Gastrocnemius medialis (tissue), 4 donors: ENCODE measurements around the gene FBXO2. TPM values are rescaled to one million over a fixed set of nuclear protein-coding genes. Genes with fewer than 3 reads are reported as not detected.

Source experiments
- ATAC-seq, 2 donors: fragments of 150-250 bp; one replicate each; pipeline ENCODE4 v1.9.1; 2016
- DNase-seq, 2 donors: peaks; one replicate each; pipeline ENCODE4 v3.0.0-alpha.2; 2019
- H3K27ac ChIP-seq, 4 donors: fragments of 200-600 bp; sonication (generic); 1 replicate in 1 of 4; 2 replicates in 3 of 4; pipeline ENCODE4 v1.5.1; 2016 to 2018; ENCODE audit warnings: mild to moderate bottlenecking in 2 of 4, moderate library complexity in 1 of 4
- H3K27me3 ChIP-seq, 3 donors: fragments of 200-600 bp; sonication (generic) in 2 of 3; 1 replicate in 1 of 3; 2 replicates in 2 of 3; pipeline versions ENCODE4 v1.5.1 to v1.6.0; 2016 to 2019; ENCODE audit warnings: mild to moderate bottlenecking in 1 of 3, moderate library complexity in 1 of 3
- H3K36me3 ChIP-seq, 2 donors: fragments of 200-600 bp; sonication (generic) in 1 of 2; one replicate each; pipeline ENCODE4 v1.5.1; 2017 to 2018
- H3K4me1 ChIP-seq, 2 donors: fragments of 200-600 bp; sonication (generic) in 1 of 2; one replicate each; pipeline ENCODE4 v1.5.1; 2016 to 2017; ENCODE audit warnings: mild to moderate bottlenecking in 2 of 2
- H3K4me3 ChIP-seq, 4 donors: fragments of 200-600 bp; sonication (generic) in 3 of 4; 1 replicate in 1 of 4; 2 replicates in 3 of 4; pipeline ENCODE4 v1.5.1; 2016 to 2019; ENCODE audit warnings: mild to moderate bottlenecking in 2 of 4
- H3K9me3 ChIP-seq, 3 donors: fragments of 200-600 bp; sonication (generic) in 2 of 3; 1 replicate in 1 of 3; 2 replicates in 2 of 3; pipeline ENCODE4 v1.5.1; 2016 to 2019
- POLR2A ChIP-seq, 2 donors: fragments of 450-650 bp; IDR thresholded peaks; one replicate each; pipeline ENCODE4 v1.6.1; 2017; ENCODE audit warnings: antibody characterized with exemption in 2 of 2, mild to moderate bottlenecking in 2 of 2, moderate library complexity in 2 of 2
- in situ Hi-C, 4 donors: fragments of 200-750 bp; cut with MboI; loops; one replicate each; pipeline versions ENCODE4 v1.15.0 to v1.8.0; 2017; ENCODE audit warnings: low sequenced_read_pairs in 4 of 4
- intact Hi-C: fragments of 100-400 bp; cut with DNase I; formaldehyde crosslinking; loops from one replicate; pipeline ENCODE4 v1.15.1; 2023; ENCODE audit warnings: low total_unique reads
- total RNA-seq, 4 donors: library from RNA; depleted of rRNA; stranded (reverse); fragments of >200 nt; gene quantifications; one replicate each; pipeline versions ENCODE4 v1.1.0 to v1.2.3, GENCODE V29; 2016
- TF ChIP-seq, protein P1 (sequence below), 5 experiments: fragments of 450-650 bp in 3 of 5; fragments of 200-600 bp in 2 of 5; sonication (generic) in 2 of 5; IDR thresholded peaks in 4 of 5; conservative IDR thresholded peaks in 1 of 5; 1 replicate in 4 of 5; 2 replicates in 1 of 5; pipeline ENCODE4 v1.5.1; 2016 to 2019; ENCODE audit warnings: antibody characterized with exemption in 5 of 5, mild to moderate bottlenecking in 3 of 5, moderate library complexity in 3 of 5

Gene FBXO2
- total RNA-seq, 4 donors from 2014 or later, result 2.0 to 20.8 (median 4.8) TPM

DNA sequence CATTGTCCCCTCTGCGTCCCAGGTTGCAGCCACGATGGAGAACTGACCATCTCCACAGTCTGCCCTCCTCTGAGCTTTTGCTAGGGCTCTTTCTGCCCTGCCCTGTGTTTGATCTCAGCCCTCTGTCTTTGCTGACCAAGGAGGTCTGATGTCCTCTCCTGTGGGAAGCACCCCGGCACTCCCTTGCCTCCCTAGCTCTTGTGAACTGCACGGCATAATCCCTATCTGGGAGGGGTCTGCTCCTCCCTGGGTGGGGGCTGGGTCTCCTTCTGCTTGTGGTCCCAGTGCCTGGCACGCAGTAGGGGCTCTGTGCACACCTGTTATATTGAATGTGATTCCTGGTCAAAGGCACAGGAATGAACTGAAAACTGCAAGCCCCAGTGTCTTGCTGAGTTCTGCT is 39.7 kb upstream of the FBXO2 start:
- ATAC-seq, result no peak

DNA sequence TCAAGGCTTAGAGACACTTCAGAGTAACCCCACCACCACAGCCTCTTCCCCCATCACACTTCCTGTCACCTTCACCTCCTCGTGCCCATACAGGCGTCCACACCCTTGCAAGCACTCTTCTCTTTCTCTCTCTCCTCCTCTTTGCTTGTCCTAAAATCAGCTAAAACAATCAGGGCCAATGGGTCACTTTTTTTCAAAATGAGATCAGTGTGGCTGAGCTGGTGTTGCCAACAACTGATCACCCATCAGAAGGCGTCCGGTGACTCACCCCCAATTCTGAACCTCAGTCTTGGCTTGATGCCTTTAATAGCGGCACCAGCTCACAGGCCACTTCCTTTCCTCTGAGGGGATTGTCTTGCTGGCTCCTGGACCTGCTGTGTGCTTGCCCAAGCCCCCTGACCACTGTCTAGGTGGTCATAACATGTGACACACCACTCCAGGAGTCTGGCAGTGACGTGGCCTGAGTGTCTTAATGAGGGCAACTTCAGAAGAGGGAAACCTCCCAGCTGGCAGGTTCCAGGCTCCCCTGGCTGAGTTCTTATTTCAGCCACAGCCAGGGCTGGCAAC is 38.9 kb upstream of the FBXO2 start:
- Histone ChIP-seq H3K4me3 (no peak overlapping the region), H3K4me1 (peaks cover 0 to 7% of the 10 kb centered on the region in 2 donors), H3K27ac (no peak overlapping the region), H3K27me3 (peaks cover 46 to 62% (median 52%) of the 10 kb centered on the region in 3 donors), H3K9me3 (no peaks in the 10 kb centered on the region), H3K36me3 (no peaks in the 10 kb centered on the region)
- ATAC-seq (peak in 1 of 2 donors; percentile 14), DNase-seq (no peak)
- in situ Hi-C loops (no loop called here), intact Hi-C loops (no loop called here)
- TF ChIP-seq POLR2A (IDR thresholded peaks at IDR 0.05), result no peak
- TF ChIP-seq, protein P1, sequence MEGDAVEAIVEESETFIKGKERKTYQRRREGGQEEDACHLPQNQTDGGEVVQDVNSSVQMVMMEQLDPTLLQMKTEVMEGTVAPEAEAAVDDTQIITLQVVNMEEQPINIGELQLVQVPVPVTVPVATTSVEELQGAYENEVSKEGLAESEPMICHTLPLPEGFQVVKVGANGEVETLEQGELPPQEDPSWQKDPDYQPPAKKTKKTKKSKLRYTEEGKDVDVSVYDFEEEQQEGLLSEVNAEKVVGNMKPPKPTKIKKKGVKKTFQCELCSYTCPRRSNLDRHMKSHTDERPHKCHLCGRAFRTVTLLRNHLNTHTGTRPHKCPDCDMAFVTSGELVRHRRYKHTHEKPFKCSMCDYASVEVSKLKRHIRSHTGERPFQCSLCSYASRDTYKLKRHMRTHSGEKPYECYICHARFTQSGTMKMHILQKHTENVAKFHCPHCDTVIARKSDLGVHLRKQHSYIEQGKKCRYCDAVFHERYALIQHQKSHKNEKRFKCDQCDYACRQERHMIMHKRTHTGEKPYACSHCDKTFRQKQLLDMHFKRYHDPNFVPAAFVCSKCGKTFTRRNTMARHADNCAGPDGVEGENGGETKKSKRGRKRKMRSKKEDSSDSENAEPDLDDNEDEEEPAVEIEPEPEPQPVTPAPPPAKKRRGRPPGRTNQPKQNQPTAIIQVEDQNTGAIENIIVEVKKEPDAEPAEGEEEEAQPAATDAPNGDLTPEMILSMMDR (IDR thresholded peaks at IDR 0.05 in 4 of 5, conservative IDR thresholded peaks at IDR 0.05 in 1 of 5), result no peak

More for the DNA sequence above, 39.7 kb upstream of the FBXO2 start:
- Histone ChIP-seq H3K4me3 (no peak overlapping the region), H3K4me1 (peaks cover 0 to 7% of the 10 kb centered on the region in 2 donors), H3K36me3 (no peaks in the 10 kb centered on the region), H3K27me3 (peaks cover 48 to 60% (median 51%) of the 10 kb centered on the region in 3 donors), H3K27ac (no peak overlapping the region), H3K9me3 (no peaks in the 10 kb centered on the region)
- in situ Hi-C loops (no loop called here), intact Hi-C loops (no loop called here)
- DNase-seq, result no peak
- no peak for TF ChIP-seq POLR2A (IDR thresholded peaks at IDR 0.05)

DNA sequence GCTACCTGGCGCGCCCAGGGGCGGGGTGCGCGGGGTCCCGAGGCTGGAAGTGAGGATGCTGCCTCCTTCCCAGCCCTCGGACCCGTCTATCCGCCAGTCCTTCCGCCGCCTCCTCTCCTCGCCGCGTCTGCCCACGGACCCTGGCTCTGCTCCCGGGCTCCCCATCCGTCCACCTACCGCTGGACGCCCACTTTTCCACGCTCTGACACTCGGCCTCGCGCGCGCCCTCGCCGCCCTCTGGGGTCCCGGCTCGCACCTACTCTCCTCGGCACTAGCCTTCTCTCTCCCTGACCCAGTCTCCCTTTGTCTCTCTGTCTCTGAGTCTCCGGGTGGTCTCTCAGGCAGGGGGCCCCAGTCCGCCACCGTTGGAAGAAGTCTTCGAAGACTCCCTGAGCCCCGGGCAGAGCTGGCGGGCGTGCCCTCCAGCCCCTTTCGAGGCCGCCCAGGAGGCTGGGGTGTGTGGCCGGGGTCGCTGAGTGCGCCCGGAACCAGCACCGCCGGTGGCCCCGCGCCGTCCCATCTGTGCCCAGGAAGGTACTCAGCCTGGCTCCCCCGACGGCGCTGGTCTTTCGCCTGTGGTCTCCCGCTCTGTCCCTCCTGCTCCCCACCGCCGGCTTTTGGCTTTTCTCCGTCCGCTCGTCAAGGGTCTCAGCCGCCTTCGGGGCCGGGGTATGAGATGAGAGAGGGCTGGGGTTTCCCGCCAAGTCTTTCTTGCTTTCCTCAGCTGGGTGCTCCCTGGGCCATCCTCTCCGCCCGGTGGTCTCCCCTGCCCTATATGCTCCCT is 37.9 kb upstream of the FBXO2 start:
- in situ Hi-C loops, result no loop called here

DNA sequence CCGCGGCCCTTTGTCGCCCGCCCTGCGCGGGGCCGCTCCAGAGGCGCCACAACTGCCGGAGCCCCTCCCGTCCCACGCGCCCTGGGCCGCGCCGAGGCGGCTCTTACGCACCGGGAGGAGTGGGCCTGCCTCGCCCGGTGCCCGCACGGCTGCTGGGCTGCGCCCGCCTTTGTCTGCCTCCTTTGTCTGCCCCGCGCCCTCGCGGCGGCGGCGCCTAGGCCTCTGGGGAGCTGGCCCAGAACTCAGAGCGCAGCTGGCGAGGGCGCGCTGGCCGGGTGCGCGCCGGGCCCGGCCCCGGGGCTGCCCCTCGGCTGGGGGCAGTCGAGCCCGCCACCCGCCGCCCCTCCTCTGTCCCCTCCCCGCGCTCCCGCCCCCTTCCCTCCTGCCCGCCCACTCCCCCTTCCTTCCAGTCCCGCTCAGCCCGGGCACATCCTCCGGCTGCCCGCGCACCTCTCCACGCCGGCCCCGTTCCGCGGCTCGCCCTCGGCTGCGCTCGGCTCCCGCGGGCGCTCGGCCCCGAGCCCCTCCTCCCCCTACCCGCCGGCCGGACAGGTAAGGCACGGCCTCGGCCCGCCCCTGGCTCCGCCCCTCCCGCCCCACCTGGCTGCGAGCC is 37.2 kb upstream of the FBXO2 start, which contains the start of gene DRAXIN:
Gene DRAXIN (plus strand): TSS at position 409 of the 613 bp plus-strand sequence. CDS start 14,549 bp downstream, outside the sequence.
- H3K27ac ChIP-seq, result no peak within 1 kb of the TSS
- in situ Hi-C loops, result no loop called here
- TF ChIP-seq, protein P1 (IDR thresholded peaks at IDR 0.05 in 4 of 5, conservative IDR thresholded peaks at IDR 0.05 in 1 of 5), result no peak
- no peak for TF ChIP-seq POLR2A (IDR thresholded peaks at IDR 0.05)
- H3K27me3 ChIP-seq, result peaks cover 46 to 64% (median 51%) of the 10 kb centered on the region in 3 donors
- H3K36me3 ChIP-seq, result no peaks in the 10 kb centered on the region
- no peaks in the 10 kb centered on the region for H3K9me3 ChIP-seq
- peak within 1 kb of the TSS in 3 of 4 donors; percentile 13 to 31 (median 17) for H3K4me3 ChIP-seq
- peaks cover 0 to 7% of the 10 kb centered on the region in 2 donors for H3K4me1 ChIP-seq
- DNase-seq, result no peak
- ATAC-seq, result no peak
- intact Hi-C loops, result no loop called here

More for the DNA sequence above, 37.9 kb upstream of the FBXO2 start:
- no peaks in the 10 kb centered on the region for H3K36me3 ChIP-seq
- DNase-seq (no peak), ATAC-seq (no peak)
- H3K27ac ChIP-seq, result no peak overlapping the region
- H3K4me1 ChIP-seq, result peaks cover 0 to 7% of the 10 kb centered on the region in 2 donors
- H3K4me3 ChIP-seq, result no peak overlapping the region
- TF ChIP-seq, protein P1 (IDR thresholded peaks at IDR 0.05 in 4 of 5, conservative IDR thresholded peaks at IDR 0.05 in 1 of 5), result no peak
- no peak for TF ChIP-seq POLR2A (IDR thresholded peaks at IDR 0.05)
- peaks cover 46 to 64% (median 51%) of the 10 kb centered on the region in 3 donors for H3K27me3 ChIP-seq
- no peaks in the 10 kb centered on the region for H3K9me3 ChIP-seq
- intact Hi-C loops, result no loop called here
